AG09309 (cell line): Measurements from ENCODE around the gene C12orf60.
"Not testable (repeated sequence)": the region's sequence is repeated elsewhere in the genome, so short reads cannot be mapped to it uniquely, and the experiment has no call there.

Experiments
- DNase-seq: peaks from one replicate; pipeline ENCODE4 v3.0.0-alpha.2; 2010; ENCODE audit warnings: low read depth
- H3K4me3 ChIP-seq: 2 replicates; pipeline ENCODE4 v1.5.1; 2011; ENCODE audit warnings: mild to moderate bottlenecking, low read depth, low read length, moderate library complexity; ENCODE audit not compliant: control insufficient read depth
- TF ChIP-seq, protein P1 (sequence below): IDR thresholded peaks from 2 replicates; pipeline ENCODE4 v1.5.1; 2011; ENCODE audit warnings: mild to moderate bottlenecking, low read depth, low read length, inconsistent platforms; ENCODE audit not compliant: insufficient read depth, control insufficient read depth; ENCODE audit errors: missing control alignments

The C12orf60 gene

GRCh38 chr12:14803011-14803829 lies at the start of gene C12orf60, which contains the start of gene WBP11:
Gene C12orf60, plus strand, starts transcription at chr12:14803670. Its CDS starts 19,266 bp downstream, at chr12:14822936.
Gene WBP11, minus strand, starts transcription at chr12:14803478. Its CDS starts 2,095 bp downstream, at chr12:14801383.
- TF ChIP-seq, protein P1, sequence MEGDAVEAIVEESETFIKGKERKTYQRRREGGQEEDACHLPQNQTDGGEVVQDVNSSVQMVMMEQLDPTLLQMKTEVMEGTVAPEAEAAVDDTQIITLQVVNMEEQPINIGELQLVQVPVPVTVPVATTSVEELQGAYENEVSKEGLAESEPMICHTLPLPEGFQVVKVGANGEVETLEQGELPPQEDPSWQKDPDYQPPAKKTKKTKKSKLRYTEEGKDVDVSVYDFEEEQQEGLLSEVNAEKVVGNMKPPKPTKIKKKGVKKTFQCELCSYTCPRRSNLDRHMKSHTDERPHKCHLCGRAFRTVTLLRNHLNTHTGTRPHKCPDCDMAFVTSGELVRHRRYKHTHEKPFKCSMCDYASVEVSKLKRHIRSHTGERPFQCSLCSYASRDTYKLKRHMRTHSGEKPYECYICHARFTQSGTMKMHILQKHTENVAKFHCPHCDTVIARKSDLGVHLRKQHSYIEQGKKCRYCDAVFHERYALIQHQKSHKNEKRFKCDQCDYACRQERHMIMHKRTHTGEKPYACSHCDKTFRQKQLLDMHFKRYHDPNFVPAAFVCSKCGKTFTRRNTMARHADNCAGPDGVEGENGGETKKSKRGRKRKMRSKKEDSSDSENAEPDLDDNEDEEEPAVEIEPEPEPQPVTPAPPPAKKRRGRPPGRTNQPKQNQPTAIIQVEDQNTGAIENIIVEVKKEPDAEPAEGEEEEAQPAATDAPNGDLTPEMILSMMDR, result no peak
- DNase-seq, result peak; percentile 97
- H3K4me3 ChIP-seq, result peak within 1 kb of the TSS; percentile 95

DNA sequence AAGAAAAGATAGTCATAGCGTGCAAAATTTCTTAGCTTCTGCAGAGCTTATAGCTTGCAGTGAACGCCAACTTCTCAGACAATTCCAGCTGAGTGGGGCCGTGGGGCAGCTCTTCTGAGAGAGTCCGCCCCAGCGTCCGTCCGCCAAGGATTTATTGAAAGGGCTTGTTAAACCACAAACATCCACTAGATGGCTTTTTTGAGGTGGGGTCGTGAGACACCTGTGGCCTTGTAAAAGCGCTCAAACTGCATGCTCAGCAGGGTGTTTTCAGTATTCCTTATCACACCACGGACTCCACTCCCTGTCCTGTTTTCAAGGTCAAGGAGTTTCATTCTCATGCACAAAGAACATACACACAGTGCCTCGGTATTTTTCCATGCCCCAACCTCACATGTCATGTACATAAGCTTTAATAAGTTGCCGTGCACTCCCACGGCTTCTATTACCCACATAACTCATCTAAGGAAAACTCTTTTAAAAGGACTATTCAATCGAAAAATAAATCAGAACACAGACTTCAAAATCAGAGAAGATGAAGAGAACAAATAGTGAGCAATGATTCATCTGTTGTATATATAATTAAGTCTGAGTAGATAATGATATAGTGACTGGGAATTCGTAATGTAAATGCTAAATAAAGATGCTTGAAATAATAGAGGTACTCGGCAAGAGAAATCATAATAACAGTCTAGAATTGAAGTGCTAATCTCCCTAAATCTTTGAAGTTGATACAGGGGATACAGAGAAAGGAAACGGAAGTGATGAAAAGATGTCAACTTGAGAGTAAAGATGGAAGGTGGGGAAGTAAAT lies 46.9 kb upstream of the C12orf60 start:
- TF ChIP-seq, protein P1, result peak; percentile 26
- no peak overlapping the region for H3K4me3 ChIP-seq
- DNase-seq, result no peak

DNA sequence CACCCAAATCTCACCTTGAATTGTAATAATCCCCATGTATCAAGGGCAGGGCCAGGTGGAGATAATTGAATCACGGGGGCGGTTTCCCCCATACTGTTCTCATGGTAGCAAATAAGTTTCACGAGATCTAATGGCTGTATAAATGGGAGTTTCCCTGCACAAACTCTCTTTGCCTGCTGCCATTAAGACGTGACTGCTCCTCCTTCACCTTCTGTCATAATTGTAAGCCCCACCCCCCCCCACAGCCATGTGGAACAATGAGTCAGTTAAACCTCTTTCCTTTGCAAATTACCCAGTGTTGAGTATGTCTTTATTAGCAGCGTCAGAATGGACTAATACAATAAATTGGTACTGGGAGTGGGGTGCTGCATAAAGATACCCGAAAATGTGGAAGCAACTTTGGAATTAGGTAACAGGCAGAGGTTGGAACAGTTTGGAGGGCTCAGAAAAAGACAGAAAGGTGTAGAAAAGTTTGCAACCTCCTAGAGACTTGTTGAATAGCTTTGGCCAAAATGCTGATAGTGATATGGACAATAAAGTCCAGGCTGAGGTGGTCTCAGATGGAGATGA lies 43.7 kb upstream of the C12orf60 start:
- not testable (repeated sequence) for H3K4me3 ChIP-seq, DNase-seq

DNA sequence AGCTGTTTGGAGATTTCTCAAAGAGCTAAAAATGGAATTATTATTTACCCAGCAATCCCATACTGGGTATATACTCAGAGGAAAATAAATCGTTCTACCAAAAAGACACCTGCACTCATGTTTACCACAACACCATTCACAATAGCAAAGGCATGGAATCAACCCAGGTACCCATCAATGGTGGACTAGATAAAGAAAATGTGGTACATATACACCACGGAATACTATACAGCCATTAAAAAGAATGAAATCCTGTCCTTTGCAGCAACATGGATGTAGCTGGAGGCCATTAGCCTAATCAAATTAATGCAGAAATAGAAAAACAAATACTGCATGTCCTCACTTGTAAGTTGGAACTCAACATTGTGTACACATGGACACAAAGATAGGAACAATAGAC lies 38.1 kb upstream of the C12orf60 start:
- H3K4me3 ChIP-seq, result no peak overlapping the region
- DNase-seq, result no peak
- TF ChIP-seq, protein P1, result no peak

- not testable (repeated sequence) for H3K4me3 ChIP-seq, DNase-seq
These were observed 37.5 kb upstream of the C12orf60 start for GRCh38 chr12:14766020-14766419.

- TF ChIP-seq, protein P1, result no peak
- no peak overlapping the region for H3K4me3 ChIP-seq
- DNase-seq, result no peak
These were observed 36.7 kb upstream of the C12orf60 start for GRCh38 chr12:14766649-14767215.

GRCh38 chr12:14767617-14768016 lies 35.9 kb upstream of the C12orf60 start:
- TF ChIP-seq, protein P1, result no peak
- no peak for DNase-seq
- H3K4me3 ChIP-seq, result no peak overlapping the region
